OCI-LY1 (cell line): Measurements from ENCODE around the gene GPX5.

Experiments
- EZH2 ChIP-seq: fragments of 200-600 bp; sonication (generic), shearing (Covaris generic); IDR thresholded peaks from 2 replicates; pipeline ENCODE4 v1.8.0; 2017; ENCODE audit warnings: borderline replicate concordance, mixed run types, mild to moderate bottlenecking, antibody characterized with exemption, low read length, moderate library complexity, mixed read lengths
- TF ChIP-seq, protein P1 (sequence below): fragments of 200-600 bp; sonication (generic), shearing (Covaris generic); IDR thresholded peaks from 2 replicates; pipeline ENCODE4 v1.5.1; 2017; ENCODE audit warnings: mild to moderate bottlenecking, antibody characterized with exemption, low read length, moderate library complexity, mixed read lengths

- no peak for TF ChIP-seq EZH2
- TF ChIP-seq, protein P1, sequence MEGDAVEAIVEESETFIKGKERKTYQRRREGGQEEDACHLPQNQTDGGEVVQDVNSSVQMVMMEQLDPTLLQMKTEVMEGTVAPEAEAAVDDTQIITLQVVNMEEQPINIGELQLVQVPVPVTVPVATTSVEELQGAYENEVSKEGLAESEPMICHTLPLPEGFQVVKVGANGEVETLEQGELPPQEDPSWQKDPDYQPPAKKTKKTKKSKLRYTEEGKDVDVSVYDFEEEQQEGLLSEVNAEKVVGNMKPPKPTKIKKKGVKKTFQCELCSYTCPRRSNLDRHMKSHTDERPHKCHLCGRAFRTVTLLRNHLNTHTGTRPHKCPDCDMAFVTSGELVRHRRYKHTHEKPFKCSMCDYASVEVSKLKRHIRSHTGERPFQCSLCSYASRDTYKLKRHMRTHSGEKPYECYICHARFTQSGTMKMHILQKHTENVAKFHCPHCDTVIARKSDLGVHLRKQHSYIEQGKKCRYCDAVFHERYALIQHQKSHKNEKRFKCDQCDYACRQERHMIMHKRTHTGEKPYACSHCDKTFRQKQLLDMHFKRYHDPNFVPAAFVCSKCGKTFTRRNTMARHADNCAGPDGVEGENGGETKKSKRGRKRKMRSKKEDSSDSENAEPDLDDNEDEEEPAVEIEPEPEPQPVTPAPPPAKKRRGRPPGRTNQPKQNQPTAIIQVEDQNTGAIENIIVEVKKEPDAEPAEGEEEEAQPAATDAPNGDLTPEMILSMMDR, result peak; percentile 6; the same call in 1 of the 2 replicates
Measured at GRCh38 chr6:28580475-28580874, 54.8 kb downstream of the GPX5 start.
